HG03097 (cell line): ENCODE measurements around the gene MAGI1.
"Not testable (repeated sequence)": the region's sequence is repeated elsewhere in the genome, so short reads cannot be mapped to it uniquely, and the experiment has no call there.

Experiments
- ATAC-seq: cut with Tn5 transposase; IDR thresholded peaks from one replicate; pipeline ENCODE4 v1.9.1; 2021; ENCODE audit not compliant: unreplicated experiment, low FRiP score

MAGI1 gene

DNA sequence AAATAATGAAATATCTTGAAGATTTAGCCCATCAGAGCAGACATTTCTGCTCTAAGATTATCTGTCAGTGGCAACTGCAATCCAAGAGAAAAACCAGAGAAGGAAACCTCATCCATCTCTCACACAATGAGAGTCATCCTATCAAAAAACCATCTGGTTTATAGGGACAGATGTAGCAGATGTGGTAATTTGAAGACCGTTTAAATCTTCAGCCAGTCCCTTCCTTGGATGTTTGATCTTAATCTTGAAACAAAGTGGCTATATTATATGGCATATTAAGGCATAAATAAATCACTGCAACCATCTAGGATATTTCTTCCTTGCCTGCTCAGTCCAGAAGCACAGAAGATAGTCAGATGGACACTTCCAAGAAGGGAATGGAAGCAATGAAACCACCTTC is 305.3 kb downstream of the MAGI1 start:
- no peak for ATAC-seq

- peak; percentile 92 for ATAC-seq
Observed at GRCh38 chr3:65732051-65732935, 306.4 kb downstream of the MAGI1 start.

DNA sequence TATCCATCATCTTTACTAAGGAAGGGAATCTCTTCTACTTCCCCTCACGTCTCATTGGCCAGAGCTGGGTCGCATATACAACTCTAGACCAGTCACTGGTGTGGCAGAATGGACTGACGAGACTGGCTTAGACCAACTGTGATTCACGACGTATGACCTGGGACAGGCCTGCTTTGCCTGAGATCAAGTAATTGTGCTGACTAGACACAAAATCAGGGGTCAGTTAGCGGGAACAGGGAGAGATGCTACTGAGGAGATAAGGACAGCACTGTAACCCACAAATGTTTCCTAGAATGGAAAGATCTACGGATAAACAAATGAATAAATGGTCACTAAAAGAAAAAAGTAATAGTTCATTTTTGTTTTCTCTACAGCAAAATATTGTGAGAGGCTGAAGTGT is 308.3 kb downstream of the MAGI1 start:
- ATAC-seq: no peak

GRCh38 chr3:65729973-65730372 is 308.7 kb downstream of the MAGI1 start:
- ATAC-seq: no peak

DNA sequence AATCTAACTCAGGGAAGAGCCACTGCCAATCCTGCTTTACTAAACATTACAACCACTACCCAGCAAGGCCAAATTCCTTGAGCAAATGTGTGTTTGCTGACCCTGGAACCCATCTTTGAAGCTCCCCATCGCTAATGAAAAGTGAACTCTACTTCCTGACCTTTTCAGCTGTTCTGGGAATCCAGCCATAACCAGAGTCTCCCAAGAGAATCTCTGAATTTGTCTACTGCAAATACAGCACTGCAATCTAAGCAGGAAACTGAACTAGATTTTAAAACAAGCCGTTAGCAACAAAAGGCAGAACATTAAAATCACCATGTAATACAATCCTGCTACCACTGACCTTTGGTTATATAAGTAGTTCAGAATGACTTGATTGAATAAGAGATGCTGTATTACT is 309.2 kb downstream of the MAGI1 start:
- no peak for ATAC-seq

GRCh38 chr3:65728138-65728537 is 310.6 kb downstream of the MAGI1 start:
- ATAC-seq: no peak

GRCh38 chr3:65723985-65724384 is 314.7 kb downstream of the MAGI1 start:
- no peak for ATAC-seq

GRCh38 chr3:65723011-65723410 is 315.7 kb downstream of the MAGI1 start:
- ATAC-seq: no peak

DNA sequence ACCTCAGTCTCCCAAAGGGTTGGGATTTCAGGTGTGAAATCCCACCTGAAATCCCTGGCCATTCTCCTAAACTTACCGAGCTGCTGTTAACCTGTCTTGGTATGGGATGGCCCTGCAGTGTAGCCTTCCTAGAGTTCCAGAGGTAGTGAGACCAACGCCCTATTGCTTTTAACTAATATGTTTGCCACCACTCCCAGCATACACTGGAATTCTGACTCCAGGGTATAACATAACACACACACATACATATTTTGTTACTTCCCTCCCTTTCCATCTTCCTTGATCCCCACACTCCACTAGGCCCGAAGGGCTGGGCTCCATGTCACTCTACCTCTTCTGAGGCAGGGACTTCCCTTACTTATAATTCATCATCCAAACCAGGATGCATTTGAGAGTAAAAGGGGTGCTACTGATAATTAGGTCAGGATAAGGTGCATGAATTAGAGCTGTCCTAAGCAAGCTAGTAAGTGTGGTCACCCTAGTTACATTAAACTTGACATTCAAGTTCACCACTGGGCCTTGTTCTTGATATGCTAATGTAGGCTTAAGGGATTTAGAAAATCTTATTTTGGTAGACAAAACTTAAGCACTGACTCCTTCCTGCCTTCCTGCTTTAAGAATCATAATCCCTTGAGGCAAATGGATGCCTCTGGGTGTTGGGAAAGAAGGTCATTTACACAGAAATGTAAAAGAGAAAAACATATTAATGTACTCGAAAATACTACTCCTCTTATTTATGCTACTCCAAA is 317.6 kb downstream of the MAGI1 start:
- no peak for ATAC-seq

DNA sequence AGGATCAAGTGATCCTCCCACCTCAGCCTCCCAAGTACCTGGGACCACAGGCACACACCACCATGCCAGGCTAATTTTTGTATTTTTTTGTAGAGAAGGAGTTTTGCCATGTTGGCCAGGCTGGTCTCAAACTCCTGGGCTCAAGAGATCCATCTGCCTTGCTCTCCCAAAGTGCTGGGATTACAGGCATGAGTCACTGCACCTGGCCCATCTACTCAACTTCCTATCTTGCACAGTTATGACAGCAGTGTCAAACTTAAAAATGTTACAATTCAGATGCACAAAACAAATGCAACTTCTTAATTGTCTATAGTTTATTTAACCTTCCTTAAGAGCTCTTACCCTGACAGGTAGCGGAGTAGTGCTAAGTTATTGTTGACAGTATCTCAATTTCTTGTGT is 319.1 kb downstream of the MAGI1 start:
- not testable (repeated sequence) for ATAC-seq

- ATAC-seq: no peak
Observed at GRCh38 chr3:65717676-65718346, 320.9 kb downstream of the MAGI1 start.

GRCh38 chr3:65716071-65716751 is 322.5 kb downstream of the MAGI1 start:
- no peak for ATAC-seq

DNA sequence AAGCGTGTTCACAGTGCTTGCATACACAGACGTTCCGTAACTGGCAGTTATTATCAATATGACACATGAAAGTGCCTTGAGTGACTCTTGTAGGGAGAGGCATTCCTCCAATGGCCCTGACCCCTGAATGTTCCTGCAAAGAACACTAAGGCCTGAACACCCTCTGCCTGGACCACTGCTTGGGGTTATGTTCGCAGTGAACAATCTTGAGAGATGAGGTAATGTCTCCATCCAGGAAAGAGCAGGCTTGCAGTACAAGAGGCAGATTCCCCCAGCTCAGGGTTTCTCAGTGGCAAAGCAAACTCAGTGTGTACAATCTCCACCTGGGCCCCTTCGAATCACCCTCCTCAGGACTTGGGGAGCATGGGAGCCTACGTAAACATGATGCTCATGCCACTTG is 324.6 kb downstream of the MAGI1 start:
- no peak for ATAC-seq

DNA sequence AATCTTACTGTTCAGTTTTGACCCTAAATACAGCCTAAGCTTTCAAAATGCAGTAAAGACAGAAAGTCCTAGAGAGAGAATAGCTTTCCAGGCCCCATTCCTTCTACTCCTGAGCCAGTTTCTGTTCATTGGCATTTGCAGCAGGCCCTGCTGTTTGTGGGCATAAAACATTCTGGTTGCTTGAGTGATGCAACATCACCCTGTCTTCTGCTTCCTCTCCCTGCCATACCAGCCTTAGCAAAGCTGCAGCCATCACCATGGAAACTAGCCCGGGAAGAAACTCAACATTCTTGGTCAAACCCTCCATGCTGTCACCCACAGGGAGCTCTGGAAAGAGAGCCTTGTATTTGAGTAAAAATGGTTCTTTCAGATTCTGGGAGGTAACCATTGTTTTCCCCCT is 325.7 kb downstream of the MAGI1 start:
- ATAC-seq: no peak

DNA sequence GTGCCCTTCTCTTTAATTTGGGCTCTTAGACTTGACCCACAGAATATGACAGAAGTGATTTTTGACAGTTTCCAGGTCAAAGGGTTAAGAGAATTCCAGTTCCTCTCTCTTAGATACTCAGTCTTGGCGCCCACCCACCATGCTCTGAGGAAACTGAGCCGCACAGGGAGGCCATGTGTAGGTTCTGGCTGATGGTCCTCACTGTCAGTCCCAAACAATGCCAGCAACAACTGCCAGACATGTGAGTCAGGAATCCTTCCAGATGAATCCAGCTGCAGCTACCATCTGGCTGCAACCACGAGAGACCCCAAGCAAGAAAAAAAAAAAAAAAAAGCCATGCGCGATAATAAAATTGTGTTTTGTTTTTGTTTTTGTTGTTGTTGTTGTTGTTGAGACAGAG is 326.6 kb downstream of the MAGI1 start:
- ATAC-seq: no peak

GRCh38 chr3:65706776-65707568 is 331.7 kb downstream of the MAGI1 start:
- ATAC-seq: no peak

DNA sequence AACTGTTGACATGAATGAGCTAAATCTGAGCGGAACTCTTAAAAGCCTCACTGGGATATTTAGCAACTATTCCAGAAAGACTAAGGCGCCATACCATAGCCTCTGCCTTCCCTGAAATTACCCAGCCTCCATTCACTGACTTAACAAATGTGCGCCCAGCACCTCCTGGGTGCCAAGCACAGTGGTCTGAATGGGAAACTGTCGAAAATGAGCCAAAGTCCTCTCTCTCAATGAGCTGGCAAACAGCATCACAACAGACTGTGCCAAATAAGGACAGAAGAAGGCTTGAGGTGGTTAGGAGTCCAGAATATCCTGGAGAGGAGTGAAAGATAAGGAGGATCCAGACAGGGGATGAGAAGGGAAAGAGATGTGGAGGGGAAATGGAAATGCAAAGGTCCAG is 332.4 kb downstream of the MAGI1 start:
- no peak for ATAC-seq

GRCh38 chr3:65703820-65704219 is 334.9 kb downstream of the MAGI1 start:
- no peak for ATAC-seq

DNA sequence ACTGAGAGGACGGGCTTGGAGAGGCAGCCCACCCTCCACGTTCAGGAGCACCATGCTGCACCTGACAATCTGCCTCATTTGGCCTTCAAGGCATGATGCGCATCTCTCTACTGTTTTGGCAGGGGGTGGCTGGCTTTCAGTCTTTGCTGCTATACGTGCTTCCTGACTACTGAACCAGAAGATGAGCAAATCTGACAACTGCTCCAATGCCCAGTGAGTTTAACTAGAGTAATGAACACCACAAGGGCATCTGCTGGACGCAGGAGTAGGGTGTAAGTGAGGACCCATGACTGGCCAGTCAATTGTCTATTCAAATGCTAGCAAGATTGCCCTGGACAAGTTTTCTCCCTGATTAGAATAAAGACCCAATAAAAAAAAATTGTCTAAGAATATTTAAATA is 335.7 kb downstream of the MAGI1 start:
- ATAC-seq: no peak

DNA sequence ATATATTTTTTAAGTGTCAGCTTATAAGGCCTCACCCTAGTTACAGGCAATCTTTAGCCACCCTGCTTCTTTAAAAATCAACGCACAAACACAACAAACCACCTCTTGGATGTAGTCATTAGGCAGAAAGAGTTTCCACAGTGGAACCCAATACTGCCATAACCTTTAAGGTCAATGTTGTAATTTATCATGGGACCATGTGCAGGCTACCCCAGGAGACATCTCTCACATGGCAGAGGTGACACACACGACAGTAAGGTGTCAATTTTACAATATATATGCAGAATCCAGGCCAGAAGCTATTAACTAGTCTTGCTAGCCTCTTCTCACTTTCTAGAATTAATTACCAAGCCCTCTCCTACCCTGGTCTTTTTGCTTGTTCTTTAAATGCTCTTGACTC is 336.5 kb downstream of the MAGI1 start:
- ATAC-seq: no peak
